ENCODE data around the gene DOCK1. TPM values are rescaled to one million over a fixed set of nuclear protein-coding genes. Genes with fewer than 3 reads are reported as not detected.

Gene DOCK1
- polyA plus RNA-seq, 4 donors, result 59.0 to 73.2 (median 68.0) TPM

DNA sequence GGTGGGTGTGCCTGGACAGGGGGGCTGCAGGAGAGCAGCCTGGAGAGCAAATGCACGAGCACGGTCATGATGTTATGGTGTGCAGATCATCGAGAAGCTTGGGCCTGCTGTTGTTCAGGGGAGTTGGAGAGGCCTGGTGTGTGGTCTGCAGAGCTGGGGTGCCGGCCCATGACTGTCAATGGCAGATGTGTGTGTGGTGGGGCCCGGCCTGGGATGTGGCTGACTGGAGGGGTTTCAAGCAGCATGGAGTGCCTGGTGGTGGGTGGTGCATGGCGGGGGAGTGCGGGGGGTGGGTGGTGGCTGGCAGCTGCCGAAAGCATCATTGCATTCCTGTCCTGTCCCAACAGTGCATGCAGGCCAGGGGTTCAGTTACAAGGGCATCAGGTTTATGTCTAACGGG, 122.6 kb downstream of the DOCK1 start:
- DNase-seq (ENCODE audit: low read depth in 4 of 4, low spot score in 3 of 4), result no peak

GRCh38 chr10:127028556-127028955, 123.3 kb downstream of the DOCK1 start:
- no peak for DNase-seq (ENCODE audit: low read depth in 4 of 4, low spot score in 3 of 4)

DNA sequence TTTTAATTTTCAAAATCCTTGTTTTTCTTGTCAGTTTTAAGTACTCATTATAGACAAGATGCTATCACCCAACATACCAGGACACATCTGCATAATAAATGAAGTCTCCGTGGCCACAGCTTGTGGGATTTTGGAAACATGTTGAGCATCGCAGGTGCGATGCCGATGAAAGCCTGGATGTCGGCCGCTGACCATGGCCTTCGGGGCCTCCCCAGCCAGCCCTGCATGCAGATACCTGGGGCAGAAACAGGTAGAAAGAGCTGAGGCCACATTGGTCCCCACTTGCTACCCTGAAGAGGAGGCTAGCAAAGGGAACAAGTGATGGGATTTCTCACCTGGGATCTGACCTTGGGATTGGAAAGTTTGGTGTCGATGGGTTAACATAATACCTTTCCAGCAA, 123.8 kb downstream of the DOCK1 start:
- no peak for DNase-seq (ENCODE audit: low read depth in 4 of 4, low spot score in 3 of 4)

GRCh38 chr10:127033216-127034033, 128.2 kb downstream of the DOCK1 start:
- DNase-seq (ENCODE audit: low read depth in 4 of 4, low spot score in 3 of 4), result no peak

DNA sequence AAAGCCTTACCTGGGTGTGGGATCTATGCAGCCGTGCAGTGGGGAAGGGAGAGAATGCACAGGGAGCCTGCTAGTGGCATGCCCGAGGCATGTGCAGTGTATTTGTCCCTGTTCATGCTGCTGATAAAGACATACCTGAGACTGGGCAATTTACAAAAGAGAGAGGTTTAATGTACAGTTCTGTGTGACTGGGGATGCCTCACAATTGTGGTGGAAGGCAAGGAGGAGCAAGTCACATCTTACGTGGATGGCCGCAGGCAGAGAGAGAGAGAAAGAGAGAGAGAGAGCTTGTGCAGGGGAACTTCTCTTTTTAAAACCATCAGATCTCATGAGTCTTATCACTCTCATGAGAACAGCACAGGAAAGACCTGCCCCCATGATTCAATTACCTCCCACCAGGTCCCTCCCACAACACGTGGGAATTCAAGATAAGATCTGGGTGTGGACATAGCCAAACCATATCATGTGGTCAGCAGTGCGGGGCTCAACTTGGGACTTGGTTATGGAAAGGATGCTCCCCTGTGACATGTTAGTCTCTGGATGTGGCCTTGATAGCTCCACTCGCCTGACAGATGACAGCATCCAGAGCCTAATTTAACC, 128.9 kb downstream of the DOCK1 start:
- DNase-seq (ENCODE audit: low read depth in 4 of 4, low spot score in 3 of 4), result no peak

GRCh38 chr10:127034790-127035189, 129.6 kb downstream of the DOCK1 start:
- DNase-seq (ENCODE audit: low read depth in 4 of 4, low spot score in 3 of 4), result no peak

- no peak for DNase-seq (ENCODE audit: low read depth in 4 of 4, low spot score in 3 of 4)
Observed at GRCh38 chr10:127035827-127036226, 130.6 kb downstream of the DOCK1 start.

- no peak for DNase-seq (ENCODE audit: low read depth in 4 of 4, low spot score in 3 of 4)
Observed at GRCh38 chr10:127036987-127037386, 131.8 kb downstream of the DOCK1 start.

DNA sequence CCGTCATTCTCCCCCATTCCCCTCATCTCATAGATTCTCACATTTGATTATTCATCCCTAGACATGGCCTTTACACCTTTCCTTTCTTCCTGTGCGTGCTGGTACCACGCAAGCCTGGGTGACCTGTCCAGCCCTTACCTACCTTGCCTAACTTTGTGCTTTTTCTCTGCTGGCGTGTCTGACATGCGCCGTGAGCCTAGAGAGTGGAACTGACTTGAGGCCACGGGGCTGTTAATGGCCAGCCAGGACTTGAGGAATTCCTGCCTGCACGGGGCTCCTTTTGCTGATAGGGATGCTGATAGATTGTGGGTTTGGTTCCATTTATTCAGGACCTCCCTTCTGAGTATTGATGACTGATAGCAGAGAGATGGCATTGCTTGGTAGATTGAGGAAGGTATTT, 134.2 kb downstream of the DOCK1 start:
- no peak for DNase-seq (ENCODE audit: low read depth in 4 of 4, low spot score in 3 of 4)

DNA sequence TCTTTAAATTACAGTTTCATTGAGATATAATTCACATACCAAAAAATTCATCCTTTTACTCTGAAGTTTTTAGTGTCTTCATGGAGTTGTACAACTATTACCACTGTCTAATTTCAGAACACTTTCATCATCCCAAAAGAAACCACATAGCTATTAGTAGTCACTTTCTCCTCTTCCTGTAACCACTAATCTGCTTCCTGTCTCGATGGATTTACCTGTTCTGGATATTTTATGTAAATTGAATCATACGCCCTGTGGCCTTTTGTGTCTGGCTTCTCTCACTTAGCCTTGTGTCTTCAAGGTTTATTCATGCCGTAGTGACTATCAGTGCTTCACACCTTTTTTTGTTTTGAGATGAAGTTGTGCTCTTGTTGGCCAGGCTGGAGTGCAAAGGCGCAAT, 135.5 kb downstream of the DOCK1 start:
- no peak for DNase-seq (ENCODE audit: low read depth in 4 of 4, low spot score in 3 of 4)

DNA sequence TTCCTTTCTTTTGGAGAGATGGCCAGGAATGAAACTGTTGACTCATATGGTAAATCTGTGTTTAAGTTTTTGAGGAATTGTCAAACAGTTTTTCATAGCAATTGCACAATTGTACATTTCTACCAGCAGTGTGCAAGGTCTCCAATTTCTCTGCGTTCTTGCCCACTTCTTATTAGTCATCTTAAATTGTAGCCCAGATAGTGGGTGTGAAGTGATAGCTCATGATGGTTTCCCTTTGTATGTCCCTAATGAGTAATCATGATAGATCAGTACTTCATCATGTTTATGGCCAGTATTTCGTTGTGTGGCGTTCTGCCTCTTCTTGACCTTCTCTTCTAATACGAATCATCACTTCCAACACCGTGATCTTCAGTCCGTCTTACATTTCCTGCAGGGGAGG, 136.3 kb downstream of the DOCK1 start:
- DNase-seq (ENCODE audit: low read depth in 4 of 4, low spot score in 3 of 4), result no peak

DNA sequence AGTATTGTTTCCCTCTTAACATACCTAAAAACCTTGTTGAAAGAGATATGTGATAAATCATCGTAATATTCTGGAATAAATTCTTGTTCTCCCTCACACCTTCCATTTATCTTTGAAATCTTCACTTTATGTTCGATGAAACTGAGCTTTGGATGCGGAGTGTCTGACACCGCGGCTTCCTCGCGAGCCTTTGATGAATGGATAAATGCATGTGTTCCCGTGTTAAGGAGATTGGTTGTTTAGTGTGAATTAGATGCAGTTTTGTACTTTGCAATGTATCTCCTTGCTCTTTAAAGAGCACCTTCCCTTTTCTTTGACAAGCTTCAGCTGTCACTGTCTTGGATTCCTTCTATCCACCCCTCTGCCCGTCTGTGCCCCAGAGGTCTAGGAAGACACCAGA, 138.1 kb downstream of the DOCK1 start:
- DNase-seq (ENCODE audit: low read depth in 4 of 4, low spot score in 3 of 4), result no peak

- DNase-seq (ENCODE audit: low read depth in 4 of 4, low spot score in 3 of 4), result no peak
Observed at GRCh38 chr10:127044186-127044585, 139.0 kb downstream of the DOCK1 start.

DNA sequence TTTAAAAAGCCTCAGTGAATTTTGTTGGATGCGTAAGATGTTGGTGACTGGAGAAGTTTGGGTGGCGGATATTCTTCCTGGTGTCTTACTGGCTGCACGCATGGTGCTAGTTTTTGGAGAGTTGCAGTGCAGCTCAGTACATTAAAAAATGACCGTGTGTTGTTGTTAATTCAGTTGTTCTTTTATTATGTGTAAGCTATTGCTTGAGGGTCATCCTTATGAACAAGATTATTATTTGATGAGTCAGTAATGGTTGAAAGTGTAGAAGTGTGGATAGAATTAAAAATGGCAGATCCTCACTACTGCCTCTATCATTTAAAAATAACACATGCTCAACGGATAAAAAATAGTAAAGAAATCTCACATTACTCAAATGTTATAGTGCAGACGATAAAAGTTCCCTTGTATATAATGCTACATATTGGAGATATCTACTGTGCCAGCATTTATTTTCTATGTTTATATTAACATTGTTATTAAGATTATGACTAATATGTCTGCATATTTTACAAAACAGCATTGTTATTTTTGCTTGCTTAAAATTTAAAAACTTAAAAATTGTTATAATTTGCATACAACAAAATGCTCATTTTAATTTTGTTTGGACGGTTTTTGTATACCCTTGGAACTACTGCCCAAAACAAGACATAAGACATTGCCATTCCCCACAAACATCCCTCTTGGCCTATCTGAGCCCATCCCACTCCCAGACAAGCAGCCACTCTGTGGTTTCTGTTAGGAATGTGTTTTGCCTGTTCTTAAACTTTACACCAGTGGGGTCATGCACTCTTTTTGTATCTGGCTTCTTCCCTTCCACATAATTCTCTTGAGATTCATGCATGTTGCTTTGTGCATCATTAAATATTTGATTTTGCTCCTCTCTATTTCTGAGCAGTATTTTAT, 142.0 kb downstream of the DOCK1 start:
- DNase-seq (ENCODE audit: low read depth in 4 of 4, low spot score in 3 of 4), result no peak

- no peak for DNase-seq (ENCODE audit: low read depth in 4 of 4, low spot score in 3 of 4)
Observed at GRCh38 chr10:127047878-127048238, 142.6 kb downstream of the DOCK1 start.

DNA sequence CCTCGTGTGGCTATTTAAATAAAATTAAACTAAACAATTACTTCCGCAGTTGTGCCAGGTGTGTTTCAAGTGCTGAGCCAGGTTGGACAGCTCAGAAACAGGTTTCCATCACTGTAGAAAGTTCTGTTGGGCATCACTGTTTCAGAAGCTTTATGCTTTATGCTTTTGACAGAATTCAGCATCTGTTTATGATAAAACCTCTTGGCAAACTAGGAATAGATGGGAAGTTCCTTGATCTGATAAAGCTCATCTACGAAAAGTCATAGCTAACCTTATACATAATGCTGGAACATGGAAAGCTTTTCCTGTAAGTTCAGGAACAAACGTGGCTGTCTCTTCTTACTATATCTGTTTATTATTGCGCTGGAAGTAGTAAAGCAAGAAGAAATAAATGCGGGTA, 143.4 kb downstream of the DOCK1 start:
- DNase-seq (ENCODE audit: low read depth in 4 of 4, low spot score in 3 of 4), result no peak

DNA sequence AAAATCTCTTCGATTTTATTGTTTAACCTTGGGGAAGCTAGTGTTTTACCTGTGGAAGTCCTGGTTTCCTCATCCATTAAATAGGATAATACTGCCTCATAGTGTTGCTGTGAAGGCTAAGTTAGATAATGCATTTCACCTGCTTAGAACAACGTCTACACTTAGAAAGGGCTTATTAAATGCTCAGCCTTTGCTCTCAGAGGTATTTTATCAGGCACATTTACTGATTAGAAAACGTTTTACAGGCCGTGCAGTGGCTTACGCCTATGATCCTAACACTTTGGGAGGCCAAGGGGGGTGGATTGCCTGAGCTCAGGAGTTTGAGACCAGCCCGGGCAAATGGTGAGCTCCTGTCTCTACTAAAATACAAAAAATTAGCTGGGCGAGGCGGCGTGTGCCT, 146.8 kb downstream of the DOCK1 start:
- DNase-seq (ENCODE audit: low read depth in 4 of 4, low spot score in 3 of 4), result no peak

DNA sequence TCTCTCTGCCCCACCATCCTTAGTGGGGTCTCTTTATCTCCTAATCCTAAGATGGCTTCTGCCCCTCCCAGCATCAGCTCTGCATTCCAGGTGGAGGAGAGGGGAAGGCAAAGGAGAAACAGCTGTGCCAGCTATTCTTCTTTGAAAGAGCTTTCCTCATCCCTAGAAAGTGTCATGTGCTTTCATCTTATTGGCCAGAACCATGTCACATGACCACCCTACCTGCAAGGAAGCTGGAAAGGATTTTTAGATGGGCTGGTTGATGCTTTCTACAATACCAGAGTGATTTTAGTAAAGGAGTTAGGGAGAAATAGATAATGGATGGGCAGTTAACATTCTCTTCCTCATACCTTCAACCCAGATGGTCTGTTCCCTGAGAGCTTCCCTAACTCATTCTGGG, 150.0 kb downstream of the DOCK1 start:
- no peak for DNase-seq (ENCODE audit: low read depth in 4 of 4, low spot score in 3 of 4)

DNA sequence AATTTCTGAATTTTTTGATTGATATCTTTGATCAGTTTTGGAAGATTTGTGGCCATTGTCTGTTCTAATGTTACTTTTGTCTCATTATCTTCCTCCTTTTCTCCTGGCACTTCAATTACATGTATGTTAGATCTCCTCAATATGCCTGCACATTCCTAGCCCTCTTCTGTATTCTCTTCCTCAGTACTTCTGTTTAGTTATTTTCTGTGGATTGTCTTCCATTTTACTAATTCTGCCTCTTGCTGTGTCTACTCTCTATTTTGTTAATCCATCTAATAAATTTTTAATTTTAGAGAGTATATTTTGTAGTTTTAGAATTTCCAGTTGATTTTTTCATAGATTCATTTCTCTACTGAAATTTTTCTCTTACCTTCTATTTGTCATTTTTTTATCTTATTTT, 154.1 kb downstream of the DOCK1 start:
- no peak for DNase-seq (ENCODE audit: low read depth in 4 of 4, low spot score in 3 of 4)

GRCh38 chr10:127063762-127064161, 158.5 kb downstream of the DOCK1 start:
- DNase-seq (ENCODE audit: low read depth in 4 of 4, low spot score in 3 of 4), result no peak

GRCh38 chr10:127064474-127064873, 159.2 kb downstream of the DOCK1 start:
- DNase-seq (ENCODE audit: low read depth in 4 of 4, low spot score in 3 of 4), result no peak
